OCI-LY7 (cell line): ENCODE measurements around the gene NAA15.

Source experiments
- EZH2phosphoT487 ChIP-seq: fragments of 200-600 bp; sonication (generic); IDR thresholded peaks from 2 replicates; pipeline ENCODE4 v1.6.1; 2018; ENCODE audit warnings: low read depth, borderline replicate concordance, mild to moderate bottlenecking, mixed run types, antibody characterized with exemption, low read length, moderate library complexity, mixed read lengths
- TF ChIP-seq, protein P1 (sequence below): fragments of 200-600 bp; sonication (generic); conservative IDR thresholded peaks from 2 replicates; pipeline ENCODE4 v1.5.1; 2014; ENCODE audit warnings: mild to moderate bottlenecking, antibody characterized with exemption, low read length, moderate library complexity, mixed read lengths

DNA sequence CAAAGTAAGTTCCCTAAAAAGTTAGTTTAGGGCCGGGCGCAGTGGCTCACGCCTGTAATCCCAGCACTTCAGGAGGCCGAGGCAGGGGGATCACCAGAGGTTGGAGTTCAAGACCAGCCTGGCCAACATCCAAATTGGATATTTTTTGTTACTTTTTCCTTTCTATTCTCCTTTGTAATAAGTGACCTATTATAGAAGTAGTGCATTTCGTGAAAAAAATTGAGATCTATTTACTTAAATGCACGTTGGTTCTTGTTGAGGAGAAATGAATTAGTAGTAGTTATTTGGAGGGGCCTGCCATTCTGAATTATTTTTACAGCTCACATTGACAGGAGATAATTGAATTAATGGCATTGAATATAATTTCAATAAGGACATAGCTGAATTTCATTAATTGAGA is 23.3 kb downstream of the NAA15 start:
- TF ChIP-seq, protein P1, sequence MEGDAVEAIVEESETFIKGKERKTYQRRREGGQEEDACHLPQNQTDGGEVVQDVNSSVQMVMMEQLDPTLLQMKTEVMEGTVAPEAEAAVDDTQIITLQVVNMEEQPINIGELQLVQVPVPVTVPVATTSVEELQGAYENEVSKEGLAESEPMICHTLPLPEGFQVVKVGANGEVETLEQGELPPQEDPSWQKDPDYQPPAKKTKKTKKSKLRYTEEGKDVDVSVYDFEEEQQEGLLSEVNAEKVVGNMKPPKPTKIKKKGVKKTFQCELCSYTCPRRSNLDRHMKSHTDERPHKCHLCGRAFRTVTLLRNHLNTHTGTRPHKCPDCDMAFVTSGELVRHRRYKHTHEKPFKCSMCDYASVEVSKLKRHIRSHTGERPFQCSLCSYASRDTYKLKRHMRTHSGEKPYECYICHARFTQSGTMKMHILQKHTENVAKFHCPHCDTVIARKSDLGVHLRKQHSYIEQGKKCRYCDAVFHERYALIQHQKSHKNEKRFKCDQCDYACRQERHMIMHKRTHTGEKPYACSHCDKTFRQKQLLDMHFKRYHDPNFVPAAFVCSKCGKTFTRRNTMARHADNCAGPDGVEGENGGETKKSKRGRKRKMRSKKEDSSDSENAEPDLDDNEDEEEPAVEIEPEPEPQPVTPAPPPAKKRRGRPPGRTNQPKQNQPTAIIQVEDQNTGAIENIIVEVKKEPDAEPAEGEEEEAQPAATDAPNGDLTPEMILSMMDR: no peak
- TF ChIP-seq EZH2phosphoT487: no peak
